ENCODE measurements around the gene MRPL4. TPM values are rescaled to one million over a fixed set of nuclear protein-coding genes. Genes with fewer than 3 reads are reported as not detected.

MRPL4 gene
- total and polyA plus RNA-seq, 10 of the 15 experiments (the other 5 are each of a cell fraction or from before 2014, with no cell fraction given): 0.79 to 221 (median 112) TPM

DNA sequence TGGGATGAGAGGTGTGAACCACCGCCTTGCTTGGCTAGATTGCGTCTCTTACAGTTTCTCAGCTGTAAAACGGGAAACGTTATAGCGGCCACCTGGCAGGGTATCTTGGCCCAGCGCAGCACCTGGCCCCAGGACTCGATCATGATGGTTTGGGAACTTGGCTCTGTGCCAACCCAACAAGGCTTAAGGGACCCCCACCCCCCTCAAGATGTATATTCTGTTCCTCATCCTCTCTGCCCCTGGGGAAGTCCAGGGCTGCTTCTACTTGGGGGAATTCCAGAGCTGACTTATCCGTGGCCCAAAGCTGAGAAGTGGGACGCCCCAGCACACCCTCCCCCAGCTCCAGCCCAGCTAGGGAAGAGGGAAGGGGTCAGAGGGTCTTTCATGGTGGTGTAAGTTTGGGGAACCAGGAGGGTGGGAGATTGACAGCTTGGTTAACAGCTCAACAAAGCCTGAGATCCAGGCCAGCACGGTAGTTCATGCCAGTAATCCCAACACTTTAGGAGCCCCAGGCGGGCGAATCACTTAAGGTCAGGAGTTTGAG, 19.6 kb downstream of the MRPL4 start (continued):
- TF ChIP-seq KDM1A (IDR thresholded peaks at IDR 0.05; ENCODE audit: borderline replicate concordance): no peak
- TF ChIP-seq, protein P1, sequence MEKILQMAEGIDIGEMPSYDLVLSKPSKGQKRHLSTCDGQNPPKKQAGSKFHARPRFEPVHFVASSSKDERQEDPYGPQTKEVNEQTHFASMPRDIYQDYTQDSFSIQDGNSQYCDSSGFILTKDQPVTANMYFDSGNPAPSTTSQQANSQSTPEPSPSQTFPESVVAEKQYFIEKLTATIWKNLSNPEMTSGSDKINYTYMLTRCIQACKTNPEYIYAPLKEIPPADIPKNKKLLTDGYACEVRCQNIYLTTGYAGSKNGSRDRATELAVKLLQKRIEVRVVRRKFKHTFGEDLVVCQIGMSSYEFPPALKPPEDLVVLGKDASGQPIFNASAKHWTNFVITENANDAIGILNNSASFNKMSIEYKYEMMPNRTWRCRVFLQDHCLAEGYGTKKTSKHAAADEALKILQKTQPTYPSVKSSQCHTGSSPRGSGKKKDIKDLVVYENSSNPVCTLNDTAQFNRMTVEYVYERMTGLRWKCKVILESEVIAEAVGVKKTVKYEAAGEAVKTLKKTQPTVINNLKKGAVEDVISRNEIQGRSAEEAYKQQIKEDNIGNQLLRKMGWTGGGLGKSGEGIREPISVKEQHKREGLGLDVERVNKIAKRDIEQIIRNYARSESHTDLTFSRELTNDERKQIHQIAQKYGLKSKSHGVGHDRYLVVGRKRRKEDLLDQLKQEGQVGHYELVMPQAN (conservative IDR thresholded peaks at IDR 0.05): 0 out of 2 replicates have a peak, but pooled peaks have one; percentile 39
- TF ChIP-seq FOS (IDR thresholded peaks at IDR 0.05; ENCODE audit: borderline replicate concordance, extremely low read depth, insufficient read length): no peak
- no peak for TF ChIP-seq EZH2 (IDR thresholded peaks at IDR 0.05; ENCODE audit: borderline replicate concordance, control insufficient read depth, low read depth, low read length)

GRCh38 chr19:10274589-10274988, 22.6 kb downstream of the MRPL4 start:
- CTCF ChIA-PET: interaction anchor here (0.6 to 11.2 kb wide), 4 partner anchors 15 to 339 kb away, joined by 3 to 370 read pairs (median 4); partner anchors contain the start of genes ICAM5 and TYK2
- Histone ChIP-seq H3K27ac (ENCODE audit: control insufficient read depth, insufficient read depth) (0 out of 2 replicates have a peak overlapping the region, but pooled peaks have one; percentile 4), H3K27me3 (replicated peaks in 1 of 2; ENCODE audit: control insufficient read depth in 2 of 2, insufficient read depth in 2 of 2, low read length in 1 of 2) (no peaks in the 10 kb centered on the region), H3K9me3 (replicated peaks; ENCODE audit: control insufficient read depth, insufficient read depth, low read length) (no peaks in the 10 kb centered on the region), H3K4me3 (peak overlapping the region; percentile 57), H4K20me1 (ENCODE audit: control insufficient read depth, insufficient read depth) (no peaks in the 10 kb centered on the region), H3K9ac (ENCODE audit: control insufficient read depth, insufficient read depth, low read length) (peak overlapping the region; percentile 18; the same call in 1 of the 2 replicates), H2AFZ (ENCODE audit: control insufficient read depth, low read depth, low read length) (no peak overlapping the region), H3K36me3 (ENCODE audit: control insufficient read depth in 2 of 2, insufficient read depth in 2 of 2, low read length in 1 of 2) (peaks cover 13 to 14% of the 10 kb centered on the region in 2 experiments; a peak in 3 of 4 replicates), H3K4me2 (ENCODE audit: control insufficient read depth, insufficient read depth) (peak overlapping the region; percentile 49), H3K79me2 (ENCODE audit: control insufficient read depth, insufficient read depth, low read length) (peaks cover 74% of the 10 kb centered on the region), H3K4me1 (ENCODE audit: control insufficient read depth, insufficient read depth, low read length) (no peaks in the 10 kb centered on the region; the same call in 1 of the 2 replicates)
- POLR2A ChIA-PET: interaction anchor here (0.6 to 4.7 kb wide), 6 partner anchors 14 to 624 kb away, joined by 3 to 32 read pairs (median 4); partner anchors contain the start of gene ICAM5
- intact Hi-C loops (cut with micrococcal nuclease; ENCODE audit: unreplicated experiment): loop anchor here (5.0 kb wide), 1 partner anchor 58 kb away; the partner anchor contains the start of gene RAVER1
- FAIRE-seq: no peak
- ATAC-seq: no peak
- in situ Hi-C loops (cut with MboI): no loop called here
- SMC1A ChIA-PET (ENCODE audit: uncharacterized antibody, unreplicated experiment): interaction anchor here (1.0 to 8.5 kb wide), 7 partner anchors 12 to 116 kb away, joined by 3 to 158 read pairs (median 5); partner anchors contain the start of genes ICAM4, ICAM5 and TYK2
- RAD21 ChIA-PET (ENCODE audit: unreplicated experiment): interaction anchor here (0.6 to 6.0 kb wide), 4 partner anchors 13 to 131 kb away, joined by 4 to 119 read pairs (median 9); partner anchors contain the start of genes ICAM4 and ICAM5
- no TSS peak for BruUV-seq (replicated peaks)
- no peak for DNase-seq (ENCODE audit: low read depth, low spot score)
- 80% methylated on average over 10 of the region's 10 CpGs for WGBS (ENCODE audit: insufficient coverage, insufficient replicate concordance, low lambda C conversion rate, missing lambda C conversion rate)
- TF ChIP-seq YBX1 (IDR thresholded peaks at IDR 0.05) (no peak), RELB (IDR thresholded peaks at IDR 0.05; ENCODE audit: low read depth) (no peak), PBX3 (IDR thresholded peaks at IDR 0.05; ENCODE audit: insufficient replicate concordance, low read depth, low read length) (no peak), BMI1 (IDR thresholded peaks at IDR 0.05; ENCODE audit: borderline replicate concordance) (no peak), NBN (IDR thresholded peaks at IDR 0.05) (no peak), YY1 (IDR thresholded peaks at IDR 0.05; ENCODE audit: low read depth, low read length) (no peak), CREM (IDR thresholded peaks at IDR 0.05; ENCODE audit: low read depth) (no peak), ESRRA (IDR thresholded peaks at IDR 0.05; ENCODE audit: low read length) (no peak)
- TF ChIP-seq, protein P2, sequence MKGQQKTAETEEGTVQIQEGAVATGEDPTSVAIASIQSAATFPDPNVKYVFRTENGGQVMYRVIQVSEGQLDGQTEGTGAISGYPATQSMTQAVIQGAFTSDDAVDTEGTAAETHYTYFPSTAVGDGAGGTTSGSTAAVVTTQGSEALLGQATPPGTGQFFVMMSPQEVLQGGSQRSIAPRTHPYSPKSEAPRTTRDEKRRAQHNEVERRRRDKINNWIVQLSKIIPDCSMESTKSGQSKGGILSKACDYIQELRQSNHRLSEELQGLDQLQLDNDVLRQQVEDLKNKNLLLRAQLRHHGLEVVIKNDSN (IDR thresholded peaks at IDR 0.05; ENCODE audit: borderline replicate concordance, extremely low read length, insufficient read depth, low read depth, low read length): no peak
- TF ChIP-seq, protein P3, sequence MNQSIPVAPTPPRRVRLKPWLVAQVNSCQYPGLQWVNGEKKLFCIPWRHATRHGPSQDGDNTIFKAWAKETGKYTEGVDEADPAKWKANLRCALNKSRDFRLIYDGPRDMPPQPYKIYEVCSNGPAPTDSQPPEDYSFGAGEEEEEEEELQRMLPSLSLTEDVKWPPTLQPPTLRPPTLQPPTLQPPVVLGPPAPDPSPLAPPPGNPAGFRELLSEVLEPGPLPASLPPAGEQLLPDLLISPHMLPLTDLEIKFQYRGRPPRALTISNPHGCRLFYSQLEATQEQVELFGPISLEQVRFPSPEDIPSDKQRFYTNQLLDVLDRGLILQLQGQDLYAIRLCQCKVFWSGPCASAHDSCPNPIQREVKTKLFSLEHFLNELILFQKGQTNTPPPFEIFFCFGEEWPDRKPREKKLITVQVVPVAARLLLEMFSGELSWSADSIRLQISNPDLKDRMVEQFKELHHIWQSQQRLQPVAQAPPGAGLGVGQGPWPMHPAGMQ (IDR thresholded peaks at IDR 0.05; ENCODE audit: borderline replicate concordance): no peak

Measured in GM12878 (cell line).